Thoracic aorta (tissue), 2 donors: ENCODE data around the gene SOX18. TPM values are rescaled to one million over a fixed set of nuclear protein-coding genes. Genes with fewer than 3 reads are reported as not detected.

Experiments
- ATAC-seq: fragments of 150-250 bp; one replicate; pipeline ENCODE4 v1.8.0; 2017; ENCODE audit warnings: low read depth; ENCODE audit not compliant: insufficient number of reproducible peaks, low FRiP score
- DNase-seq: peaks from one replicate; pipeline ENCODE4 v3.0.0-alpha.2; 2020; ENCODE audit warnings: low spot score
- H3K27ac ChIP-seq, 2 donors: fragments of 200-600 bp; sonication (generic); 1 replicate in 1 of 2; 2 replicates in 1 of 2; pipeline ENCODE4 v1.5.1; 2016; ENCODE audit warnings: mild to moderate bottlenecking in 2 of 2, moderate library complexity in 2 of 2
- H3K27me3 ChIP-seq: fragments of 200-600 bp; sonication (generic); replicated peaks from 2 replicates; pipeline ENCODE4 v1.6.0; 2016; ENCODE audit warnings: mild to moderate bottlenecking; ENCODE audit not compliant: insufficient read depth
- H3K36me3 ChIP-seq: fragments of 200-600 bp; sonication (generic); one replicate; pipeline ENCODE4 v1.5.1; 2016
- H3K4me1 ChIP-seq, 2 donors: fragments of 200-600 bp; sonication (generic); 1 replicate in 1 of 2; 2 replicates in 1 of 2; pipeline versions ENCODE4 v1.5.1 to v1.6.0; 2016; ENCODE audit warnings: low read depth in 2 of 2, mild to moderate bottlenecking in 1 of 2; ENCODE audit not compliant: control insufficient read depth in 1 of 2
- H3K4me3 ChIP-seq: fragments of 200-600 bp; sonication (generic); 2 replicates; pipeline ENCODE4 v1.5.1; 2016; ENCODE audit warnings: mild to moderate bottlenecking
- H3K9me3 ChIP-seq: fragments of 200-600 bp; sonication (generic); 2 replicates; pipeline ENCODE4 v1.5.1; 2016
- CTCF ChIP-seq: fragments of 200-600 bp; sonication (generic); IDR thresholded peaks from one replicate; pipeline ENCODE4 v1.5.1; 2019; ENCODE audit warnings: antibody characterized with exemption
- total RNA-seq, 2 donors: library from RNA; depleted of rRNA; stranded (reverse); fragments of >200 nt; gene quantifications; one replicate each; pipeline versions ENCODE4 v1.1.0 to v1.2.3, GENCODE V29; 2016

Gene SOX18
- total RNA-seq, 2 donors from 2014 or later, result 4.2 to 15.3 TPM

GRCh38 chr20:64011366-64011779 lies 38.1 kb downstream of the SOX18 start:
- no peak for TF ChIP-seq CTCF
- Histone ChIP-seq H3K27me3 (no peaks in the 10 kb centered on the region), H3K4me3 (no peak overlapping the region), H3K9me3 (no peaks in the 10 kb centered on the region), H3K27ac (no peak overlapping the region), H3K4me1 (no peaks in the 10 kb centered on the region), H3K36me3 (peaks cover 49% of the 10 kb centered on the region)
- ATAC-seq (no peak), DNase-seq (no peak)

DNA sequence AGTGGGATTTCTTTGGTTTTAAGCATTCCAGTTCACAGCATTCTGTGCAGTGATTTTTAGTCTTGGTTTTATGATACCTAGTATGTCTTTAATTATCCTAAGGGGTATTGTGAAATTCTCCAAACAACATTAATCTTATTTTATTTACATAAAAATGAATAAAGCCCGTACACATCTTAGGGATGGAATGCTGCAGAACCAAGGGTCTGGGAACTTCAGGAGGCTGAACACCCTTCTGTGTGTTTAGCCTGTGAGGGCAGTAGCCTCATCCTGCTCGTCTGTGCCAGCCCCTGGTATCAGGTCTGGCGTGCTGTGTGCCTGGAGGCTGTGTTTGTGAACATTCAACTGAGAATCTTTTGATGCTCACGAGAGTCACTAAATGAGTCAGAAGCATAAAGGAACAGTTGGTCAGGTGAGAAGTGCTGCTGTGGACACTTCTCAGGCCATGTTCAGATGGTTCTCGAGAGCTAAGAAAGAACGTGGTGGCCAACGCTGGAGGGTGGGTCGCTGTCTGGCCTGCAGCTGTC lies 38.7 kb downstream of the SOX18 start:
- Histone ChIP-seq H3K4me1 (no peaks in the 10 kb centered on the region), H3K9me3 (no peaks in the 10 kb centered on the region), H3K4me3 (no peak overlapping the region), H3K36me3 (peaks cover 49% of the 10 kb centered on the region), H3K27ac (no peak overlapping the region), H3K27me3 (no peaks in the 10 kb centered on the region)
- no peak for TF ChIP-seq CTCF
- no peak for DNase-seq
- ATAC-seq, result no peak

GRCh38 chr20:64009811-64010387 lies 39.5 kb downstream of the SOX18 start:
- DNase-seq (no peak), ATAC-seq (no peak)
- no peak for TF ChIP-seq CTCF
- H3K27me3 ChIP-seq, result no peaks in the 10 kb centered on the region
- no peaks in the 10 kb centered on the region for H3K9me3 ChIP-seq
- H3K36me3 ChIP-seq, result peaks cover 56% of the 10 kb centered on the region
- H3K27ac ChIP-seq, result no peak overlapping the region
- H3K4me3 ChIP-seq, result no peak overlapping the region
- no peaks in the 10 kb centered on the region for H3K4me1 ChIP-seq

GRCh38 chr20:64006902-64007301 lies 42.5 kb downstream of the SOX18 start:
- Histone ChIP-seq H3K9me3 (no peaks in the 10 kb centered on the region), H3K27ac (no peak overlapping the region), H3K4me1 (no peaks in the 10 kb centered on the region), H3K27me3 (no peaks in the 10 kb centered on the region), H3K36me3 (peaks cover 73% of the 10 kb centered on the region), H3K4me3 (no peak overlapping the region)
- no peak for DNase-seq
- ATAC-seq, result no peak
- no peak for TF ChIP-seq CTCF

DNA sequence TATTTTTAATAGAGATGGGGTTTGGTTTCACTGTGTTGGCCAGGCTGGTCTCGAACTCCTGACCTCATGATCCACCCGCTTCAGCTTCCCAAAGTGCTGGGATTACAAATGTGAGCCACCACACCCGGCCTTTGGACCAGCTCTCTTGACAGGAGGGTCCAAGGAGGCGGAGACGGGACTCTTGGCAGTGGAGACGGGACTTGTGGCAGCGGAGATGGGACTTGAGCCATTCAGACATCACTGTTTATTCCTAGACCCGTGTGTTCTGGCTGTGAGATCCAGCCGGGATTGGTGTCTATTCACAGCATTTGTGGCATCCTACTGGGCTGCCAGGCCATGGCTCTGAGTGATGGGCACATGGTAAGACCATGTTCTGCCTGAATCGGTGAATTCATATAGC lies 42.9 kb downstream of the SOX18 start:
- no peak for ATAC-seq
- peaks cover 75% of the 10 kb centered on the region for H3K36me3 ChIP-seq
- no peak for TF ChIP-seq CTCF
- H3K4me3 ChIP-seq, result no peak overlapping the region
- no peaks in the 10 kb centered on the region for H3K9me3 ChIP-seq
- H3K4me1 ChIP-seq, result no peaks in the 10 kb centered on the region
- no peaks in the 10 kb centered on the region for H3K27me3 ChIP-seq
- DNase-seq, result no peak
- H3K27ac ChIP-seq, result no peak overlapping the region
